Calu3 (cell line): ENCODE results near the gene MTA3. TPM values are rescaled to one million over a fixed set of nuclear protein-coding genes. Genes with fewer than 3 reads are reported as not detected.

Source experiments
- BruUV-seq: library from RNA; stranded (reverse); fragments of 400-500 nt; replicated peaks from 2 replicates; lab custom pipeline; 2021; lab: Mats Ljungman, UMichigan
- CTCF ChIA-PET: fragments of 300-600 bp; sonication (Branson Sonifier 250); formaldehyde crosslinking; loops from one replicate; lab custom pipeline; 2022; ENCODE audit warnings: antibody characterized with exemption; lab: Charles Lee
- DNase-seq: peaks from one replicate; pipeline ENCODE4 v3.0.0; 2022
- H3K27ac Mint-ChIP-seq: one replicate; pipeline ENCODE4 v1.8.0; 2022; ENCODE audit warnings: mixed read lengths; ENCODE audit not compliant: unreplicated experiment
- H3K27me3 Mint-ChIP-seq: one replicate; pipeline ENCODE4 v1.8.0; 2022; ENCODE audit warnings: mixed read lengths; ENCODE audit not compliant: unreplicated experiment
- H3K36me3 Mint-ChIP-seq: one replicate; pipeline ENCODE4 v1.8.0; 2022; ENCODE audit warnings: mild to moderate bottlenecking, moderate library complexity, mixed read lengths; ENCODE audit not compliant: insufficient read depth, unreplicated experiment
- H3K4me1 Mint-ChIP-seq: one replicate; pipeline ENCODE4 v1.8.0; 2022; ENCODE audit warnings: mild to moderate bottlenecking, low read depth, mixed read lengths; ENCODE audit not compliant: unreplicated experiment
- H3K4me3 Mint-ChIP-seq: one replicate; pipeline ENCODE4 v1.8.0; 2022; ENCODE audit warnings: mild to moderate bottlenecking, low read depth, moderate library complexity, mixed read lengths; ENCODE audit not compliant: unreplicated experiment
- H3K9me3 Mint-ChIP-seq: one replicate; pipeline ENCODE4 v1.8.0; 2022; ENCODE audit warnings: low read depth, mixed read lengths; ENCODE audit not compliant: unreplicated experiment
- intact Hi-C: fragments of 100-400 bp; cut with micrococcal nuclease; formaldehyde crosslinking; loops from one replicate; pipeline ENCODE4 v1.10.0; 2022; ENCODE audit not compliant: unreplicated experiment
- total RNA-seq: library from RNA; stranded (reverse); gene quantifications from 2 replicates; pipeline ENCODE4 v1.2.3, GENCODE V29; 2022
- TF ChIP-seq, protein P1 (sequence below): fragments of 200-600 bp; IDR thresholded peaks from one replicate; pipeline ENCODE4 v1.8.0; 2022; ENCODE audit warnings: antibody characterized with exemption; ENCODE audit not compliant: unreplicated experiment

Gene MTA3
- total RNA-seq, 1 experiment from 2014 or later, result 46.5 TPM

DNA sequence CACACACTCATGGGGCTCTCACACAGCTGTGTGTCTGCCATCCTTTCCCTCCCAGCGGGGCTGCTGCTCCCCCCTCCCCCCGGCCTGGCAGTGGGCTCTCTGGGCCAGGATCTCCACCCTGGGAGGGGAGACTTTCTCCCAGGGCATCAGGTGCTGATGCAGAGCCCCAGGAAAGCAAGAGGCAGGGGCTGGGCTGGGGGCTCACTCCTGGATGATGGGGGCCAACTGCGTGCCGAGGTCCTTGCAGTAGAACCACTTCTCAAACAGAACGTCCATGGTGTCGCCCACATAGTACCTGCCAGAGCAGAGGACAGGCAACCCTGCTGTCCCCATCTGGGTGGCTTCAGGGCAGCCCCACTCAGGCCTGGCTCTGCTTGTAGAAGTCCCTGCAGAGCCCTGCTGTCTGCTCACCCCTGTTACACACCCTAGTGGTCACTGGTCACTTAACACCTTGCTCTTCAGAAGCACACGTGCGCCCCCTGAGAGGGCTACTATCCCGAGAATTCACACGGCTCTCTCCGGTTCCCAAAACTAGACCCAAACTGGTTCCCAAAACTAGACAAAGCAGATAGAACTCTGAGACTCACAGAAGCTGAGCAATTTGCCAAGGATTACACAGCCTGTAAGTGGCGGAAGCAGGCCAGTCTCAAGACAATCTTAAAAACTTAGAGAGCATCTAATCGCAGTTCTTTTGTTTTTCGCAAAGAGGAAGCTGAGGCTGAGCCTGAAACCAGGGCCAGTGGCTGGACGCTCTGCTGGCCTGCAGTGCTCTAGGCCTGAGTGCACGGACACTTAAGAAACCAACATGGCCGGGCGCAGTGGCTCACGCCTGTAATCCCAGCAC, 202.1 kb downstream of the MTA3 start:
- Mint-ChIP-seq H3K4me1 (no peaks in the 10 kb centered on the region), H3K27ac (no peak overlapping the region), H3K9me3 (no peaks in the 10 kb centered on the region), H3K27me3 (no peaks in the 10 kb centered on the region), H3K36me3 (no peaks in the 10 kb centered on the region), H3K4me3 (no peak overlapping the region)
- intact Hi-C loops, result no loop called here
- CTCF ChIA-PET, result no interaction called here
- no TSS peak for BruUV-seq
- peak; percentile 35 for DNase-seq
- TF ChIP-seq, protein P1, sequence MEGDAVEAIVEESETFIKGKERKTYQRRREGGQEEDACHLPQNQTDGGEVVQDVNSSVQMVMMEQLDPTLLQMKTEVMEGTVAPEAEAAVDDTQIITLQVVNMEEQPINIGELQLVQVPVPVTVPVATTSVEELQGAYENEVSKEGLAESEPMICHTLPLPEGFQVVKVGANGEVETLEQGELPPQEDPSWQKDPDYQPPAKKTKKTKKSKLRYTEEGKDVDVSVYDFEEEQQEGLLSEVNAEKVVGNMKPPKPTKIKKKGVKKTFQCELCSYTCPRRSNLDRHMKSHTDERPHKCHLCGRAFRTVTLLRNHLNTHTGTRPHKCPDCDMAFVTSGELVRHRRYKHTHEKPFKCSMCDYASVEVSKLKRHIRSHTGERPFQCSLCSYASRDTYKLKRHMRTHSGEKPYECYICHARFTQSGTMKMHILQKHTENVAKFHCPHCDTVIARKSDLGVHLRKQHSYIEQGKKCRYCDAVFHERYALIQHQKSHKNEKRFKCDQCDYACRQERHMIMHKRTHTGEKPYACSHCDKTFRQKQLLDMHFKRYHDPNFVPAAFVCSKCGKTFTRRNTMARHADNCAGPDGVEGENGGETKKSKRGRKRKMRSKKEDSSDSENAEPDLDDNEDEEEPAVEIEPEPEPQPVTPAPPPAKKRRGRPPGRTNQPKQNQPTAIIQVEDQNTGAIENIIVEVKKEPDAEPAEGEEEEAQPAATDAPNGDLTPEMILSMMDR, result peak; percentile 56

DNA sequence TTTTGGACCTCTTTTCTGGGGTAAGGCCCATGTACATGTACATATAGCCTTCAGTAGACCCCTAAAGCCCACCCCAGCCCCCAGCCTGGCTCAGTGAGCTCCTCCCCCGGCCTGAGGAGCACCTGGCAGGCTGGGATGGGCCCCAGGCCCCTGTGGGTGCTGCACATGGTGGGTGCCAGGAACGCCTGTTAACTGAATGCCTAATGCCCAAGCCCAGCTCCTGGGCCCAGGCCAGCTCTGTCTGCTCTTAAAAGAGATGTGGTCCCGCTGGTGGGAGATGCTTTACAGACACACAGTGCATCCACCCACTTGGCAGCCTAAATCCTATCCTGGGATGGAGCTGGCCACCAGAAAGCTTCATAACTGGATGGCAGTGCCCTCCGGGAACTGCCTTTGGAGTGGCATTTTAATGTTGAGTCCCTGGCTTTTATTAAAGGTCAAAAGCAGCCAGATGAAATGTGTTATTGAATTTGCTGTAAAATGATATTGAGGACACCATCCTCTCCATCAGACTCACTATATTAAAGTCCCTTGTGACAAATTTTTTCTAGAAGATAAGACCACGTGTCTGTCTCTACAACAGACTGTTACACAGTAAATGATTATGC, 203.2 kb downstream of the MTA3 start:
- H3K4me3 Mint-ChIP-seq, result no peak overlapping the region
- H3K27ac Mint-ChIP-seq, result no peak overlapping the region
- CTCF ChIA-PET, result no interaction called here
- TF ChIP-seq, protein P1, result no peak
- DNase-seq, result no peak
- no peaks in the 10 kb centered on the region for H3K4me1 Mint-ChIP-seq
- no peaks in the 10 kb centered on the region for H3K9me3 Mint-ChIP-seq
- H3K27me3 Mint-ChIP-seq, result no peaks in the 10 kb centered on the region
- intact Hi-C loops, result no loop called here
- H3K36me3 Mint-ChIP-seq, result no peaks in the 10 kb centered on the region
- BruUV-seq, result no TSS peak

DNA sequence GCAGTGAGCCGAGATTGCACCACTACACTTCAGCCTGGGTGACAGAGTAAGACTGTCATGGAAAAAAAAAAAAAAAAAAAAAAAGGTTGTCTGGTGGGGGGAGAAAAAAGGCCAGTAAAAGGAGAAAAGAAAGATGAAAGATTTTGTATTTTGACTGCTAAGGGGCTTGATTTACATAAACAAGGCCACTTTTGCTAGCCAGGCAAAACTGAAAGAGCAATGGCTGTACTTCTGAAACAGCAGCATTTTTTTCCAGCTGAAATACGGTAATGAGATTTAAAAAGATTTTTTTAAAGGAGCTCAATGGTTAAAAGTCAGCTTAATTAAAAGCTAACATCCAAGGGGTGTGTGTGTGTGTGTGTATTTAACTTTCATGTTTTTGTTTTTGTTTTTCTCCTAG, 206.8 kb downstream of the MTA3 start:
- CTCF ChIA-PET, result interaction anchor here (0.6 to 0.7 kb wide), 3 partner anchors 28 to 587 kb away, joined by 5 to 9 read pairs (median 9); no protein-coding TSS in a partner anchor
- H3K27me3 Mint-ChIP-seq, result no peaks in the 10 kb centered on the region

DNA sequence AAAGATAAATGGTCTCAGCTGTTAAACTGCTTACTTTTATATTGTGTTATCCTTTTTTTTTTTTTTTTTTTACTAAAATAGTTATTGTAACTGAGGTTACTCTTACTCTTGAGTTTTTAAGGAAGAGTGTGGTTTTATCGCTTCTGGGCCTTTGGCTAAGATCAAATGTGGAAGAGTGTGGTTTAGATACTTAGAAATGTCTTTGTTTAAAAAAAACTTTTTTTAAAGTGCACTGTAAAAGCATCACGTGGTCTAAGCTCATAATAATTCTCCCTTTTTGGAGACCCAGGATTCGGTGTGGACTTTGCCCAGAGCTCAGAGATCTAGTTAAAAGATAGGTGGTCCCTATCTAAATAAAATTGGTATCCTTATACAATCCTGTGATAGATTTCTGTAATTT, 207.4 kb downstream of the MTA3 start:
- CTCF ChIA-PET, result interaction anchor here (0.7 kb wide), 5 partner anchors 14 to 587 kb away, joined by 3 to 10 read pairs (median 9); no protein-coding TSS in a partner anchor
- H3K4me3 Mint-ChIP-seq, result no peak overlapping the region
- H3K9me3 Mint-ChIP-seq, result no peaks in the 10 kb centered on the region
- H3K27me3 Mint-ChIP-seq, result no peaks in the 10 kb centered on the region
- H3K27ac Mint-ChIP-seq, result no peak overlapping the region
- no TSS peak for BruUV-seq
- DNase-seq, result no peak
- H3K36me3 Mint-ChIP-seq, result no peaks in the 10 kb centered on the region
- intact Hi-C loops, result no loop called here
- no peaks in the 10 kb centered on the region for H3K4me1 Mint-ChIP-seq
- TF ChIP-seq, protein P1, result no peak

More for the DNA sequence above, 206.8 kb downstream of the MTA3 start:
- H3K4me3 Mint-ChIP-seq, result no peak overlapping the region
- H3K9me3 Mint-ChIP-seq, result no peaks in the 10 kb centered on the region
- no peak overlapping the region for H3K27ac Mint-ChIP-seq
- TF ChIP-seq, protein P1, result no peak
- intact Hi-C loops, result no loop called here
- no peaks in the 10 kb centered on the region for H3K36me3 Mint-ChIP-seq
- BruUV-seq, result no TSS peak
- DNase-seq, result no peak
- no peaks in the 10 kb centered on the region for H3K4me1 Mint-ChIP-seq
